GM10248 (cell line): ENCODE measurements around the gene TENT5D.

Source experiments
- CTCF ChIA-PET: fragments of 300-600 bp; sonication (Branson Sonifier 250); formaldehyde crosslinking; extraction: SDS; loops from one replicate; lab custom pipeline; 2021; ENCODE audit warnings: antibody characterized with exemption; lab: Yijun Ruan, JAX
- POLR2A ChIA-PET: fragments of 350-650 bp; sonication (Branson Sonifier 250); formaldehyde crosslinking; extraction: SDS; loops from one replicate; lab custom pipeline; 2020; ENCODE audit warnings: antibody characterized with exemption; lab: Yijun Ruan, JAX
- DNase-seq: peaks from one replicate; pipeline ENCODE4 v3.0.0; 2012; ENCODE audit errors: extremely low spot score
- TF ChIP-seq, protein P1 (sequence below): IDR thresholded peaks from 2 replicates; pipeline ENCODE4 v1.5.1; 2012; ENCODE audit warnings: mild to moderate bottlenecking, low read depth; ENCODE audit errors: extremely low read depth, missing control alignments, control extremely low read depth

Gene TENT5D

DNA sequence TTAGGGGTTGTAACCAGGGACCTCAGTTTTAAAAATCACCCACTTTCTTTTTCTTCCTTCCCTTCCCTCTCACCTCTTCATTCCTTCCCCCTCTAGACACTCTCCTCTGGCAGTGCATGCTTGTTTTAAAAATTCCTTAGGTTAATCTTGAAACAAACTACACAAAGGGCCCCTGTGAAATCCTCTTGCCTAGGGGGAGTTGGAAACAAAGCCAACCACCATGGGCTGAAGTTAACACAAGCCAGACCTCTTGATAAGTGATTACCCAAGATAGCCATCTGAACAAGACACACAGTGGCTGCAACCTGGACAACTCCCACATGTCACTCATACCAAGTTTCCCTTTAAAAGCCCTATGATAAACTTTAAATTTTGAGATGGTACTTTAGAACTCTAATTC lies 68.9 kb downstream of the TENT5D start:
- no peak for DNase-seq
- CTCF ChIA-PET, result no interaction called here

More for the DNA sequence above, 68.9 kb downstream of the TENT5D start:
- POLR2A ChIA-PET, result no interaction called here
- TF ChIP-seq, protein P1, sequence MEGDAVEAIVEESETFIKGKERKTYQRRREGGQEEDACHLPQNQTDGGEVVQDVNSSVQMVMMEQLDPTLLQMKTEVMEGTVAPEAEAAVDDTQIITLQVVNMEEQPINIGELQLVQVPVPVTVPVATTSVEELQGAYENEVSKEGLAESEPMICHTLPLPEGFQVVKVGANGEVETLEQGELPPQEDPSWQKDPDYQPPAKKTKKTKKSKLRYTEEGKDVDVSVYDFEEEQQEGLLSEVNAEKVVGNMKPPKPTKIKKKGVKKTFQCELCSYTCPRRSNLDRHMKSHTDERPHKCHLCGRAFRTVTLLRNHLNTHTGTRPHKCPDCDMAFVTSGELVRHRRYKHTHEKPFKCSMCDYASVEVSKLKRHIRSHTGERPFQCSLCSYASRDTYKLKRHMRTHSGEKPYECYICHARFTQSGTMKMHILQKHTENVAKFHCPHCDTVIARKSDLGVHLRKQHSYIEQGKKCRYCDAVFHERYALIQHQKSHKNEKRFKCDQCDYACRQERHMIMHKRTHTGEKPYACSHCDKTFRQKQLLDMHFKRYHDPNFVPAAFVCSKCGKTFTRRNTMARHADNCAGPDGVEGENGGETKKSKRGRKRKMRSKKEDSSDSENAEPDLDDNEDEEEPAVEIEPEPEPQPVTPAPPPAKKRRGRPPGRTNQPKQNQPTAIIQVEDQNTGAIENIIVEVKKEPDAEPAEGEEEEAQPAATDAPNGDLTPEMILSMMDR, result no peak
